ENCODE measurements around the gene SLC8A2.

Gene SLC8A2

GRCh38 chr19:47445527-47445926 is 26.2 kb downstream of the SLC8A2 start:
- H3K4me3 Mint-ChIP-seq, result peak overlapping the region; percentile 78
- H3K27ac Mint-ChIP-seq, result peak overlapping the region; percentile 46
- no peaks in the 10 kb centered on the region for H3K9me3 Mint-ChIP-seq
- H3K36me3 Mint-ChIP-seq (ENCODE audit: low read depth), result no peaks in the 10 kb centered on the region
- no peak for DNase-seq (ENCODE audit: low spot score)
- peaks cover 30% of the 10 kb centered on the region for H3K4me1 Mint-ChIP-seq (ENCODE audit: low read depth)
- peaks cover 68% of the 10 kb centered on the region for H3K27me3 Mint-ChIP-seq (ENCODE audit: low read depth)

- H3K27ac Mint-ChIP-seq, result peak overlapping the region; percentile 34
- H3K4me1 Mint-ChIP-seq (ENCODE audit: low read depth), result peaks cover 30% of the 10 kb centered on the region
- no peaks in the 10 kb centered on the region for H3K9me3 Mint-ChIP-seq
- no peaks in the 10 kb centered on the region for H3K36me3 Mint-ChIP-seq (ENCODE audit: low read depth)
- H3K27me3 Mint-ChIP-seq (ENCODE audit: low read depth), result peaks cover 60% of the 10 kb centered on the region
- peak overlapping the region; percentile 46 for H3K4me3 Mint-ChIP-seq
- no peak for DNase-seq (ENCODE audit: low spot score)
These were observed 27.3 kb downstream of the SLC8A2 start for GRCh38 chr19:47444388-47444821.

- peaks cover 30% of the 10 kb centered on the region for H3K4me1 Mint-ChIP-seq (ENCODE audit: low read depth)
- peaks cover 52% of the 10 kb centered on the region for H3K27me3 Mint-ChIP-seq (ENCODE audit: low read depth)
- no peaks in the 10 kb centered on the region for H3K36me3 Mint-ChIP-seq (ENCODE audit: low read depth)
- DNase-seq (ENCODE audit: low spot score), result no peak
- H3K4me3 Mint-ChIP-seq, result no peak overlapping the region
- H3K9me3 Mint-ChIP-seq, result no peaks in the 10 kb centered on the region
- H3K27ac Mint-ChIP-seq, result no peak overlapping the region
These were observed 28.4 kb downstream of the SLC8A2 start for GRCh38 chr19:47443331-47443730.

GRCh38 chr19:47438793-47439220 is 32.9 kb downstream of the SLC8A2 start:
- no peak for DNase-seq (ENCODE audit: low spot score)
- no peak overlapping the region for H3K27ac Mint-ChIP-seq
- H3K4me1 Mint-ChIP-seq (ENCODE audit: low read depth), result peaks cover 19% of the 10 kb centered on the region
- H3K4me3 Mint-ChIP-seq, result no peak overlapping the region
- H3K27me3 Mint-ChIP-seq (ENCODE audit: low read depth), result peaks cover 24% of the 10 kb centered on the region
- no peaks in the 10 kb centered on the region for H3K36me3 Mint-ChIP-seq (ENCODE audit: low read depth)
- H3K9me3 Mint-ChIP-seq, result no peaks in the 10 kb centered on the region

- Mint-ChIP-seq H3K9me3 (no peaks in the 10 kb centered on the region), H3K36me3 (ENCODE audit: low read depth) (no peaks in the 10 kb centered on the region), H3K4me1 (ENCODE audit: low read depth) (peaks cover 24% of the 10 kb centered on the region), H3K27me3 (ENCODE audit: low read depth) (peaks cover 13% of the 10 kb centered on the region), H3K4me3 (no peak overlapping the region), H3K27ac (no peak overlapping the region)
- no peak for DNase-seq (ENCODE audit: low spot score)
These were observed 34.2 kb downstream of the SLC8A2 start for GRCh38 chr19:47437500-47437899.

GRCh38 chr19:47436712-47437401 is 34.8 kb downstream of the SLC8A2 start:
- no peaks in the 10 kb centered on the region for H3K36me3 Mint-ChIP-seq (ENCODE audit: low read depth)
- no peak overlapping the region for H3K27ac Mint-ChIP-seq
- no peaks in the 10 kb centered on the region for H3K9me3 Mint-ChIP-seq
- H3K4me3 Mint-ChIP-seq, result no peak overlapping the region
- peak; percentile 64 for DNase-seq (ENCODE audit: low spot score)
- H3K27me3 Mint-ChIP-seq (ENCODE audit: low read depth), result peaks cover 8% of the 10 kb centered on the region
- H3K4me1 Mint-ChIP-seq (ENCODE audit: low read depth), result peaks cover 26% of the 10 kb centered on the region

GRCh38 chr19:47435883-47436417 is 35.7 kb downstream of the SLC8A2 start:
- peaks cover 26% of the 10 kb centered on the region for H3K4me1 Mint-ChIP-seq (ENCODE audit: low read depth)
- DNase-seq (ENCODE audit: low spot score), result no peak
- H3K9me3 Mint-ChIP-seq, result no peaks in the 10 kb centered on the region
- peaks cover 7% of the 10 kb centered on the region for H3K27me3 Mint-ChIP-seq (ENCODE audit: low read depth)
- no peaks in the 10 kb centered on the region for H3K36me3 Mint-ChIP-seq (ENCODE audit: low read depth)
- H3K4me3 Mint-ChIP-seq, result peak overlapping the region; percentile 20
- no peak overlapping the region for H3K27ac Mint-ChIP-seq

GRCh38 chr19:47435196-47435595 is 36.5 kb downstream of the SLC8A2 start:
- no peak overlapping the region for H3K4me3 Mint-ChIP-seq
- no peak for DNase-seq (ENCODE audit: low spot score)
- H3K27ac Mint-ChIP-seq, result peak overlapping the region; percentile 38
- H3K9me3 Mint-ChIP-seq, result no peaks in the 10 kb centered on the region
- no peaks in the 10 kb centered on the region for H3K36me3 Mint-ChIP-seq (ENCODE audit: low read depth)
- H3K27me3 Mint-ChIP-seq (ENCODE audit: low read depth), result peaks cover 9% of the 10 kb centered on the region
- peaks cover 26% of the 10 kb centered on the region for H3K4me1 Mint-ChIP-seq (ENCODE audit: low read depth)

GRCh38 chr19:47434088-47434487 is 37.6 kb downstream of the SLC8A2 start:
- H3K9me3 Mint-ChIP-seq, result no peaks in the 10 kb centered on the region
- no peak overlapping the region for H3K27ac Mint-ChIP-seq
- no peak overlapping the region for H3K4me3 Mint-ChIP-seq
- peaks cover 30% of the 10 kb centered on the region for H3K4me1 Mint-ChIP-seq (ENCODE audit: low read depth)
- DNase-seq (ENCODE audit: low spot score), result no peak
- peaks cover 14% of the 10 kb centered on the region for H3K27me3 Mint-ChIP-seq (ENCODE audit: low read depth)
- no peaks in the 10 kb centered on the region for H3K36me3 Mint-ChIP-seq (ENCODE audit: low read depth)

GRCh38 chr19:47433121-47433520 is 38.6 kb downstream of the SLC8A2 start:
- H3K9me3 Mint-ChIP-seq, result no peaks in the 10 kb centered on the region
- no peak overlapping the region for H3K27ac Mint-ChIP-seq
- H3K36me3 Mint-ChIP-seq (ENCODE audit: low read depth), result no peaks in the 10 kb centered on the region
- H3K27me3 Mint-ChIP-seq (ENCODE audit: low read depth), result peaks cover 14% of the 10 kb centered on the region
- H3K4me3 Mint-ChIP-seq, result no peak overlapping the region
- H3K4me1 Mint-ChIP-seq (ENCODE audit: low read depth), result peaks cover 30% of the 10 kb centered on the region
- no peak for DNase-seq (ENCODE audit: low spot score)

- H3K27ac Mint-ChIP-seq, result no peak overlapping the region
- H3K4me3 Mint-ChIP-seq, result no peak overlapping the region
- H3K36me3 Mint-ChIP-seq (ENCODE audit: low read depth), result no peaks in the 10 kb centered on the region
- DNase-seq (ENCODE audit: low spot score), result no peak
- no peaks in the 10 kb centered on the region for H3K9me3 Mint-ChIP-seq
- peaks cover 30% of the 10 kb centered on the region for H3K4me1 Mint-ChIP-seq (ENCODE audit: low read depth)
- peaks cover 14% of the 10 kb centered on the region for H3K27me3 Mint-ChIP-seq (ENCODE audit: low read depth)
These were observed 39.2 kb downstream of the SLC8A2 start for GRCh38 chr19:47432499-47432898.

- DNase-seq (ENCODE audit: low spot score), result no peak
- Mint-ChIP-seq H3K36me3 (ENCODE audit: low read depth) (no peaks in the 10 kb centered on the region), H3K9me3 (no peaks in the 10 kb centered on the region), H3K4me3 (no peak overlapping the region), H3K27ac (no peak overlapping the region), H3K4me1 (ENCODE audit: low read depth) (peaks cover 27% of the 10 kb centered on the region), H3K27me3 (ENCODE audit: low read depth) (peaks cover 12% of the 10 kb centered on the region)
These were observed 39.6 kb downstream of the SLC8A2 start for GRCh38 chr19:47432091-47432490.

GRCh38 chr19:47430041-47430802 is 41.5 kb downstream of the SLC8A2 start:
- Mint-ChIP-seq H3K36me3 (ENCODE audit: low read depth) (no peaks in the 10 kb centered on the region), H3K4me1 (ENCODE audit: low read depth) (peaks cover 13% of the 10 kb centered on the region), H3K9me3 (no peaks in the 10 kb centered on the region), H3K27me3 (ENCODE audit: low read depth) (peaks cover 21% of the 10 kb centered on the region), H3K27ac (no peak overlapping the region), H3K4me3 (peak overlapping the region; percentile 63)
- DNase-seq (ENCODE audit: low spot score), result peak; percentile 53

- Mint-ChIP-seq H3K9me3 (no peaks in the 10 kb centered on the region), H3K4me3 (peak overlapping the region; percentile 63), H3K36me3 (ENCODE audit: low read depth) (no peaks in the 10 kb centered on the region), H3K27ac (no peak overlapping the region), H3K4me1 (ENCODE audit: low read depth) (peaks cover 12% of the 10 kb centered on the region), H3K27me3 (ENCODE audit: low read depth) (peaks cover 27% of the 10 kb centered on the region)
- DNase-seq (ENCODE audit: low spot score), result no peak
These were observed 42.4 kb downstream of the SLC8A2 start for GRCh38 chr19:47429140-47429793.

Data from T-helper 2 cell treated with Interferon-gamma antibody and Interleukin-4, amounts not matched to agents 5 μg/mL and 100 μg/mL, for 36 hours (primary cell).